ENCODE data around the gene IGFBP3.

IGFBP3 gene

DNA sequence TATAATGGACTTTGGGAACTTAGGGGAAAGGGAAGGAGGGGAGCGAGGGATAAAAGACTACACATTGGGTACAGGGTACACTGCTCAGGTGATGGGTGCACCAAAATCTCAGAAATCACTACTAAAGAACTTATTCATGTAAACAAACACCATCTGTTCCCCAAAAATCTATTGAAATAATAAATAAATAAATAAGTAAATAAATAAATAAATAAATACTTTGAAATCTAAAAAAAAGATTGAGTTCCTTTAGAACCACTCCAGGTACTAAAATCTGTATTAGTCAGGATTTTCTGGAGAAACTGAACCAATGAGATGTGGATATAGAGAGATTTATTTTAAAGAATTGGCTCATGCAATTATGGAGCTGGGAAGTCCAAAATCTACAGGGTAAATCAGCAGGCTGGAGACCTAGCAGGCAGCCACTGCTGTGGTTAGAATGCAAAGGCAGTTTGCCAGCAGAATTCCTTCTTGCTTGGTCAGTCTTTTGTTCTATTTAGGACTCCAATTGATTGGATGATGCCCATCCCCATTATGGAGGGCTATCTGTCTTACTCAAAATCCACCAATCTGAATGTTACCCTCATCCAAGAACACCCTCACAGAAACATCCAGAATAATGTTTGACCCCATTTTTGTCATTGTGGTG is 23.9 kb downstream of the IGFBP3 start:
- no peak for TF ChIP-seq POLR2AphosphoS5 (IDR thresholded peaks at IDR 0.05; ENCODE audit: low read depth, low read length)
- FAIRE-seq (no peak), DNase-seq (ENCODE audit: insufficient read length) (no peak)

- TF ChIP-seq POLR2AphosphoS5 (IDR thresholded peaks at IDR 0.05; ENCODE audit: low read depth, low read length) (no peak), TAF1 (IDR thresholded peaks at IDR 0.05; ENCODE audit: borderline replicate concordance, low read depth, low read length) (no peak), POLR2A (IDR thresholded peaks at IDR 0.05; ENCODE audit: low read depth, low read length) (no peak)
Observed at GRCh38 chr7:45894665-45895062, 26.4 kb downstream of the IGFBP3 start.

GRCh38 chr7:45893996-45894664 is 26.9 kb downstream of the IGFBP3 start:
- TF ChIP-seq TAF1 (IDR thresholded peaks at IDR 0.05; ENCODE audit: borderline replicate concordance, low read depth, low read length) (no peak), POLR2A (IDR thresholded peaks at IDR 0.05; ENCODE audit: low read depth, low read length) (no peak), POLR2AphosphoS5 (IDR thresholded peaks at IDR 0.05; ENCODE audit: low read depth, low read length) (no peak)
- DNase-seq (ENCODE audit: insufficient read length) (no peak), FAIRE-seq (no peak)

More at GRCh38 chr7:45894665-45895062, 26.4 kb downstream of the IGFBP3 start:
- FAIRE-seq (no peak), DNase-seq (ENCODE audit: insufficient read length) (no peak)

GRCh38 chr7:45893374-45893995 is 27.6 kb downstream of the IGFBP3 start:
- FAIRE-seq (no peak), DNase-seq (ENCODE audit: insufficient read length) (no peak)

GRCh38 chr7:45892407-45893035 is 28.6 kb downstream of the IGFBP3 start:
- DNase-seq (ENCODE audit: insufficient read length) (no peak), FAIRE-seq (no peak)
- TF ChIP-seq TAF1 (IDR thresholded peaks at IDR 0.05; ENCODE audit: borderline replicate concordance, low read depth, low read length) (no peak), POLR2A (IDR thresholded peaks at IDR 0.05; ENCODE audit: low read depth, low read length) (no peak)

More at GRCh38 chr7:45893374-45893995, 27.6 kb downstream of the IGFBP3 start:
- TF ChIP-seq TAF1 (IDR thresholded peaks at IDR 0.05; ENCODE audit: borderline replicate concordance, low read depth, low read length) (no peak), POLR2AphosphoS5 (IDR thresholded peaks at IDR 0.05; ENCODE audit: low read depth, low read length) (no peak)

DNA sequence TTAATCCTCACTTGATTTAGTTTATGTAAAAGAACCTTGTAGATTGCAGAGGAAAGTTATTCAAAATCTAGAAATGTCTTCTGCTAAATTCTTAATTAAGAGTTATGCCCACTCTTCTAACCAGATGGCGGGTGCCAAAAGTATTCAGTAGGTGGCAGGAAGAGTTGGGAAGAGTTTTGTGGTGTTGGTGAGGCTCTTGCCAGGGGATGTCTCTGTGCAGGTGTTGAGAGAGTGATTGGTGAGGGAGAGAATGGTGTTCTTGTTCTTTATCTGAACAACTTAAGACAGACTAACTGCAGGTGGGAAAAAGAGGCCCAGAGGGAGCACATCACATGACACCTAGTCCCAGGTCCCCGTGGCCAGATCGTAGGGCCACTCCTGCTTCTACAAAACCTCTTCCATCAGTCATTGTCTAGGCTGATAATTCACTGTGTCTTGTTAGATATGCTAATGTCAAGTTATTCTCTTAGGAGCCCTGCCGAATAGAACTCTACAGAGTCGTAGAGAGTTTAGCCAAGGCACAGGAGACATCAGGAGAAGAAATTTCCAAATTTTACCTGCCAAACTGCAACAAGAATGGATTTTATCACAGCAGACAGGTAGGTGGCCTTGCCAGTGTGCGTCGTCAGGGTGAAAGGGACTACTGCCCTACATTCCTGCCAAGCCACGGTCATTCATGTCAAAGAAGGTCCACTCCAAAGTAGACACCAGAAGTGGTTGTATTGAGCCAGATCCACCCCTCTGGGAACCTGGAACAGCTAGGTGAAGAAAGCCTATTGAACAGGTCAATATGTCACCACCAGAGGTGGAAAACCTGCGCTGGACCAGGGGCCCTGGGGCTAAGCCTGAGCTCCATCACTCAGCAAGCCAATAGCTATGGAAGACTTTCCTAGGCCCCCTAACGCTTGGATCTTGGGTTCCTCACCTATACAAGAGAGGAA is 29.3 kb downstream of the IGFBP3 start:
- no peak for TF ChIP-seq POLR2A (IDR thresholded peaks at IDR 0.05; ENCODE audit: low read depth, low read length)
- TF ChIP-seq POLR2AphosphoS5 (IDR thresholded peaks at IDR 0.05; ENCODE audit: low read depth, low read length), result no peak
- TF ChIP-seq TAF1 (IDR thresholded peaks at IDR 0.05; ENCODE audit: borderline replicate concordance, low read depth, low read length), result no peak
- FAIRE-seq, result no peak
- DNase-seq (ENCODE audit: insufficient read length), result no peak

GRCh38 chr7:45890902-45891461 is 30.1 kb downstream of the IGFBP3 start:
- FAIRE-seq (no peak), DNase-seq (ENCODE audit: insufficient read length) (no peak)
- TF ChIP-seq POLR2AphosphoS5 (IDR thresholded peaks at IDR 0.05; ENCODE audit: low read depth, low read length) (no peak), TAF1 (IDR thresholded peaks at IDR 0.05; ENCODE audit: borderline replicate concordance, low read depth, low read length) (no peak), POLR2A (IDR thresholded peaks at IDR 0.05; ENCODE audit: low read depth, low read length) (no peak)

DNA sequence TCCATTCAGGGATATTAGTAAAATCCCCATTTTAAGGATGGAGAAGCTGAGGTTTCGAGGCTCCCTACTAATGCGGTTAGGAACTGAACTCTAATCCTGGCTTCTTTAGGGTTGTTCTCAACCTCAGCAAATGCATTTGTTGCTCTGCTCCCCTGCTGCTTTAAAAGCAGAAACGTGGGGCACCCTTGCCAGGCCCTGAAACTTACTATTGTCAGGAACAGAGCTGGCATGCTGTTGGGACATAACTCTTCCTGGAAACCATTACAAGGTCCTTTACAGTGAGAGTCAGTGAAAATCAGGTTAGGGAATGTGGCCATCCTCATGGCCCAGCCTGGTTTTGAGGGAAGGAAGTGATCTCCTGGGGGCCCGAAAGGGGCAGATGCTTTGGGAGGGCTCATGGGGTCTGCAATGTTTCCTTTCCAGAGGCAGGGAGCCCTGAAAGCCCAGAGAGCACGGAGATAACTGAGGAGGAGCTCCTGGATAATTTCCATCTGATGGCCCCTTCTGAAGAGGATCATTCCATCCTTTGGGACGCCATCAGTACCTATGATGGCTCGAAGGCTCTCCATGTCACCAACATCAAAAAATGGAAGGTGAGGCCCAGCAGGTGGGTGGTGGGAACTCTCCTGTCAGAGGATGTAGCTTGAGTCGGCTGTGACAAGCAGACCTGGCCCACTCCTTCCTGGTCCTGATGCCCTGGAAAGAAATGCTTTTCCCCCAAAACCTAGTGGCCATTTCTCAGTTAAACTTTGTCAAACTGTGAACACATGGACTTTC is 30.8 kb downstream of the IGFBP3 start:
- no peak for DNase-seq (ENCODE audit: insufficient read length)

GRCh38 chr7:45889367-45890067 is 31.6 kb downstream of the IGFBP3 start:
- FAIRE-seq (no peak), DNase-seq (ENCODE audit: insufficient read length) (no peak)
- no peak for TF ChIP-seq TAF1 (IDR thresholded peaks at IDR 0.05; ENCODE audit: borderline replicate concordance, low read depth, low read length)
- TF ChIP-seq POLR2A (IDR thresholded peaks at IDR 0.05; ENCODE audit: low read depth, low read length), result no peak
- TF ChIP-seq POLR2AphosphoS5 (IDR thresholded peaks at IDR 0.05; ENCODE audit: low read depth, low read length), result no peak

More for the DNA sequence above, 30.8 kb downstream of the IGFBP3 start:
- TF ChIP-seq TAF1 (IDR thresholded peaks at IDR 0.05; ENCODE audit: borderline replicate concordance, low read depth, low read length) (no peak), POLR2A (IDR thresholded peaks at IDR 0.05; ENCODE audit: low read depth, low read length) (no peak), POLR2AphosphoS5 (IDR thresholded peaks at IDR 0.05; ENCODE audit: low read depth, low read length) (no peak)
- FAIRE-seq, result no peak
